Dermis microvascular lymphatic vessel endothelial cell (primary cell): Measurements from ENCODE around the gene TBX19. TPM values are rescaled to one million over a fixed set of nuclear protein-coding genes. Genes with fewer than 3 reads are reported as not detected.

Experiments used
- DNase-seq, 2 donors: peaks; one replicate each; pipeline versions ENCODE4 v3.0.0 to v3.0.0-alpha.2; 2010; ENCODE audit warnings: low read depth in 2 of 2
- total RNA-seq: library from RNA; depleted of rRNA; stranded (reverse); fragments of >200 nt; gene quantifications from 2 replicates; pipeline ENCODE4 v1.2.1, GENCODE V29; 2014

TBX19 gene
- total RNA-seq, 1 donor from 2014 or later, result 0.39 TPM

- no peak for DNase-seq
These were observed 1.1 kb downstream of the TBX19 start for GRCh38 chr1:168281603-168282325.

DNA sequence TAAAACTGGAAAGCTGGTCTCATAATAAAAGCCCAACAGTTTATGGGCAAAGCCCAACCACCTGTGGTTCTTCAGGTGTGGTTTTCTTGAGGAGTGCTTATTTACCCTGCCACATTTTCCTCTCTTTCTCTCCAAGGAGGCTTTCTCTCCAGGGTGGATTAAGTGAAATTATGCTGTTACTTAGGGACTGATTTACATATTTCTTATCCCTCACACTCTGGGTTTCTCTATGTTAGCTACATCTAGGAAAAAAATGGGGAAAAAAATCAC, 4.8 kb downstream of the TBX19 start:
- DNase-seq, result no peak

DNA sequence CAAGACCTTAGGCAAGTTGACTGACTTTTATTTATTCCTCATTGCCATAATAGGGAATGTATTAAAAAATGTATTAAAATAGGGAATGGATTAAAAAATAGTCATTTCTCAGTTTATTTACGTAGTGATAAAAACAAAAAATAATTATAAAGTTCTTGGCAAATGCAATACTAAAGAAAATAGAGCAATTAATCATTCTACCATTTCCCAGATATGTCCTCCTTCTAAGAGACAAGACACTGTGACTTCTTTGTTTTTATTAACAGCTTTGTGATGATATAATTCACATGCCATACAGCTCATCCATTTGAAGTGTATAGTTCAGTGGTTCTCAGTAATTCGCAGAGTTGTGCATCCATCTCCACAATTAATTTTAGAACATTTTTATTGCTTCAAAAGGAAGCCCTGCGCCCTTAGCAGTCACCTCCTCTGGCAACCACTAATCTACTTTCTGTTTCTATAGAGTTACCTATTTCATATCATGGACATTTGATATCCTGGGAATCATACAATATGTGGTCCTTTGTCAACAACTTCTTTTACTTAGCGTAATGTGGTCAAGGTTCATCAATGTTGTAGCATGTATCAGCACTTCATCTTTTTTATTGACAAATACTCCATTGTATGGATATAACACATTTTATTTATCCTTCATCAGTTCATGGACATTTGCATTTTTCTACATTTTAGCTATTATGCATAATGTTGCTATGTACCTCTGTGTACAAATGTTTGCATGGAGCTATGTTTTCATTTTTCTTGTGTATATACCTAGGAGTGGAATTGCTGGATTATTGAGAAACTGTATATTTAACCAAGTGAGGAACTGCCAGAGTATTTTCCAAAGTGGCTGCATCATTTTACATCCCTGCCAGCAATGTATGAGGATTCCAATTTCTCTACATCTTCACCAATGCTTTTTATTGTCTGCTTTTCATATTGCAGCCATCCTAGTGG, 5.6 kb downstream of the TBX19 start:
- no peak for DNase-seq

- DNase-seq, result peak in 1 of 2 donors; percentile 66
These were observed 6.6 kb downstream of the TBX19 start for GRCh38 chr1:168287237-168287664.

GRCh38 chr1:168288311-168289052, 7.8 kb downstream of the TBX19 start:
- no peak for DNase-seq

DNA sequence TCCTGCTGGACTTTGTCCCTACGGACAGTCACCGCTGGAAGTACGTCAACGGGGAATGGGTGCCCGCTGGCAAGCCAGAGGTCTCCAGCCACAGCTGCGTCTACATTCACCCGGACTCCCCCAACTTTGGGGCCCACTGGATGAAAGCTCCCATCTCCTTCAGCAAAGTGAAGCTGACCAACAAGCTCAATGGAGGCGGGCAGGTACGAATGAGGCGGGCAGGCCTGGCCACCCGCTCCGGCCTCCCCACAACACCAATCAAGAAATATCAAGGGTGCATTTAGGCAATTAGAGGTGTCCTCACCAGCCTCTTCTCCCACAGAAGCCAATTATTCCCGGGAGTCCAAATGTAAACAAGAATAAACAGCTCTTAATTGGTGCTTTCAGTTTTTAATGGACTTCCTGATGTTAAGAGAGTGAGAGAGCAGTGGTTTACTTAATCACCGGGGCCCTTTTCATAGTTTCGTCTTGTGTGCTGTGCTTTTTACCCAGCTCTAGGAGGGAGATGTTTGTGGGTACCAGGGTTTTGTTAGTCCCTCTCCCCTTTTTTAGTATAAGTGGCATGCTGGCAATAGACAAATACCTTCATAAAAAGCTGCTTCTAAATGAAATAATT, 10.7 kb downstream of the TBX19 start:
- no peak for DNase-seq

DNA sequence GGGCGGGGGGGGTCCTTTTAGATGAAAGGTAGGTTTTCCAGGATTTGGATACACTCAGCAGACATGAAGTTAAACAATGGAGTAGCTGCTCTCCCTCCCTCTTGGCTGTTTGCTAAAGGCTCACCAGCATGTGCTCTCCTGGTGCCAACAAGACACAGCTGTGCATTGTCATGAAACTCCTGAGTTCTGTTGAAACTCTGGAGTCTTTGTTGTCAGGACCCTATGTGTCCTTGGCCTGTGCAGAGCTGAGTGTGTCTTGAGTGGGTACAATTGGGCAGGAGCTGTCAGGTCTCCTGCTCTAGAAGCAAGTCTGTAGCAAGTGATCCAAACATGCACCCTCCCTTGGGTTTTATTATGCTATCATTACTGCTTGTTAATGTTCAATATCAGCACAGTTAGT, 12.7 kb downstream of the TBX19 start:
- no peak for DNase-seq

GRCh38 chr1:168295411-168296114, 14.9 kb downstream of the TBX19 start:
- DNase-seq, result no peak

DNA sequence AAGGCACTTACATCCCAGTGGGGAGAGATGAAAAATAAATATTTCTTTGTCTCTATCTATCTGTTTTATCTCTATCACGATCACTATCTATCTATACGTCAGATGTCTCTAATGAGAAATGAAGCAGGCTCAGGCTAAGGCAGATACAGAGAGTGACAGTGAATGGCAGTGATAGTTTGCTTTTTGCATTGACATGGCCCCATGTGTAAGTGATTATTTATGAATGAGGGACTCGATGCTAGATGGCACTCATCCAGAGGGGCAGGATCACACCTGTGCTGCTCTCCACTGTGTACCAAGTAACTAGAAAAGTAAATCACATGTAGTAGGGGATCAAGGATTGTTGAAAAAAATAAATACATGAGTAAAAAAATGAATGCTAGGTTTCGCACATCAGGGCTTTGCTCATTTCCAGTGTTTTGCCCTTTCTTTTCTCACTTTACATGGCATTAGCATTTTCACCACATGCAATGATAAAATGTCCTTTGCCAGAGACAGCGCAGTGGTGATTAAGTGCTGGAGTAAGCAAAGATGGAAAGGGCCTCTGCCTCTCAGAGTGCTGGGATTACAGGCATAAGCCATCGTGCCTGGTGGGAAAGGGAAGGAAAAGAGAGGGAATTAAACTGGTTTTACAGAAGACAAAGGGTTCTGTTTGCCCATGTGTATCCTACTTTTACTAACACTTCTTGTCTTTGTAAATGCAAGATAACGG, 16.5 kb downstream of the TBX19 start:
- DNase-seq, result no peak

- DNase-seq, result no peak
These were observed 17.8 kb downstream of the TBX19 start for GRCh38 chr1:168298446-168298845.

DNA sequence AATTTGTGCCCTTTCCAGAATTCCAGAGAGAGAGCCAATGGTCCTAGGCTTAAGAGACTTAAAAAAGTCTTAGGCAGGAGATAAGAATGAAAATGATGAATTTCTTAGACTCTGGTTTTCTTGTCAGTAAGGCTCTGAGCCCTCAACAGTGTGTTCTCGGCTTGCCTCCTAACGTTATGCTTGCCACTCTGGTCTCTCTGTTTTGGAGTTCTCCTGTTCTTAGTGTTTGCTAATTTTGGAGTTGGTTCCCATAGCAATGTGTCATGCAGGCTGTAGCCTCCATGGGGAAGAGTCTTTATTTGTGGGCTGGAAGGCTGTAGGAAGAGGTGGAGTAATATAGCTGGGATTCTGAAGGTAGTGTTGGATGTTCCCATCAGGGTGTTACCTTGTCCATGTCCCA, 19.9 kb downstream of the TBX19 start:
- DNase-seq, result no peak

DNA sequence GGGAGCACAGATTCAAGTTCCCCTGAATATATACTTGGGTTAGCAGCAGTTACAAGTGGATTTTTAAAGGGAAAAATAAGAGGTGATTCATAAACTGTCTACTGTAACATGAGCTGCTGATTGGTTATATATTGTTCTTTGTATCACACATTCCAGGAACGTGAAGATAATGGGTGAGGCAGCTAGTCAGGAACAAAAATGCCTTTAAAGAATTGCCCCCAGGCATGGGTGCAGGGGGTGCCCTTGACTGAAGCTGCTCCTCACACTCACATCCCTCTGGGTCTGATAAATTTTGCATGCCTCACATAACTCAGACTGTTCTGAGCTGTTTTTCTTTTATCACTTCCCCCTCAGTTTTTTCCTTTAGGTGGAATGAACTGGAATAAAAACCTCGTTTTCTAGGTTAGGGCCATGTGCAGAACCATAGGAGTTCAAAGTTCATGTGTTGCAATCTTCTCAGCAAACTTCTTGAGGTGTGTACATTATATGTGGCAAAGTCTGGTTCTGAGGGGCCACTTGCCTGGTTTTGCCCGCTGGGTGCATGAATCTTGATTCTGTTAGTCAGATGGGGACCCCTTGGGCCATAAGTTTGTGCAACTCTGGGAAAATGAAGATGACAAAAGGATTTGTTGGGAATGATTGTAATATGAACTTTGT, 21.1 kb downstream of the TBX19 start:
- peak in 1 of 2 donors; percentile 8 for DNase-seq

GRCh38 chr1:168303716-168304540, 23.3 kb downstream of the TBX19 start:
- DNase-seq, result no peak

- no peak for DNase-seq
These were observed 24.2 kb downstream of the TBX19 start for GRCh38 chr1:168304865-168305264.

- DNase-seq, result no peak
These were observed 32.3 kb downstream of the TBX19 start for GRCh38 chr1:168312718-168313604.

- no peak for DNase-seq
These were observed 35.5 kb downstream of the TBX19 start for GRCh38 chr1:168316142-168316541.

DNA sequence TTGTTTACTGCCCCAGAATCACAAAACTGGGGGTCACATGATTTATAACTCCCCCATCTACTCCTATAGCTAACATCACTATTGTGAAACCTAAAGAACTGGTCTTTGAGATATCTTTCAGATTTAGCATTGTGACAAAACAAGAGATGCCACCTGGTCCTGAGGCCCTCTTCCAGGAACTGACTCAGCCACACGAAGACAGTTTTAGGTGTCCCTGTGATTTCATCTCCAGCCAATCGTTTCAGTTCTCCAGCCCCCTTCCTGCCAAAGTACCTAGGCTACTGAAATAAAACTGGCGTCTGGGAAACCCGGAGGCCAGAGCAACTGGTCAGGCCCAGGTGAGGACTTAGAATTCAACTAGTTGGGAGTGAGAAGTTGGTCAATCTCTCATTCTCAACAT, 36.6 kb downstream of the TBX19 start:
- peak in 1 of 2 donors; percentile 12 for DNase-seq

DNA sequence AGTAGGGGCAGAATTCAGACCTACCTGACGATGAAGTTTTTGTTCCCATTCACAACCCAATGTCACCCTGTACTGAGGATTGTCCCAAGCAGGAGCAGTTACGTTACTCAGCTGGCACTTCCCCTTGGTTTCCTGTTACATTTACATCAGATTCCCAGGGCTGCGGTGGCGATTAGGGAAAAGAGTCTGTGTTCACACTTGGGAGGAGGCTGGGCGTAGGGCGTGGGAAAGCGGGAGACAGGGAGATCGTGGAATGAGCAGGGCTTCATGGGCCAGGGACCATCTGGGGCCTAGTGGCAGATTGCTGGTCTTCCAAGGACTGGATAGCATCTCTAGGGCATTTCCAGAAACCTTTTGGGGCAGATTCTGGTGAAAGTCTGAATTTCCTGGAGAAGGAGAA, 39.0 kb downstream of the TBX19 start:
- peak in 1 of 2 donors; percentile 77 for DNase-seq
